Trophoblast cell (in vitro differentiated cells and primary cell): ENCODE data around the gene MZT1.
"Not testable (repeated sequence)": the region's sequence is repeated elsewhere in the genome, so short reads cannot be mapped to it uniquely, and the experiment has no call there.

Experiments
- DNase-seq, 2 donors: peaks; one replicate each; pipeline ENCODE4 v3.0.0-alpha.2; 2016
- H2AFZ ChIP-seq: 2 replicates; pipeline ENCODE4 v1.6.1; 2013; ENCODE audit warnings: low read length, moderate library complexity, mild to moderate bottlenecking; ENCODE audit not compliant: insufficient read depth, poor library complexity
- H2AK5ac ChIP-seq: 2 replicates; pipeline ENCODE4 v1.6.1; 2013; ENCODE audit warnings: mild to moderate bottlenecking, low read length
- H2BK120ac ChIP-seq: 2 replicates; pipeline ENCODE4 v1.6.1; 2013; ENCODE audit warnings: low read length, mild to moderate bottlenecking, moderate library complexity; ENCODE audit not compliant: insufficient read depth, poor library complexity
- H2BK12ac ChIP-seq: 2 replicates; pipeline ENCODE4 v1.6.1; 2013; ENCODE audit warnings: mild to moderate bottlenecking, low read length, moderate library complexity
- H2BK5ac ChIP-seq: 2 replicates; pipeline ENCODE4 v1.6.1; 2013; ENCODE audit warnings: low read length, low read depth, moderate library complexity, mild to moderate bottlenecking; ENCODE audit not compliant: poor library complexity
- H3K14ac ChIP-seq: 2 replicates; pipeline ENCODE4 v1.6.1; 2013; ENCODE audit warnings: mild to moderate bottlenecking, low read length
- H3K18ac ChIP-seq: 2 replicates; pipeline ENCODE4 v1.6.1; 2013; ENCODE audit warnings: mild to moderate bottlenecking, low read length
- H3K23ac ChIP-seq: 2 replicates; pipeline ENCODE4 v1.6.1; 2013; ENCODE audit warnings: low read length
- H3K27ac ChIP-seq: 2 replicates; pipeline ENCODE4 v1.5.1; 2013; ENCODE audit warnings: low read depth, mild to moderate bottlenecking, inconsistent platforms, low read length, moderate library complexity
- H3K27me3 ChIP-seq: 2 replicates; pipeline ENCODE4 v1.6.1; 2013; ENCODE audit warnings: inconsistent platforms, mild to moderate bottlenecking, low read length, moderate library complexity; ENCODE audit not compliant: insufficient read depth
- H3K36me3 ChIP-seq, 2 experiments: 1 replicate in 1 of 2; 2 replicates in 1 of 2; pipeline ENCODE4 v1.6.1; 2013; ENCODE audit warnings: low read length in 2 of 2, mild to moderate bottlenecking in 2 of 2, moderate library complexity in 1 of 2; ENCODE audit not compliant: insufficient read depth in 2 of 2, control insufficient read depth in 1 of 2
- H3K4ac ChIP-seq: 2 replicates; pipeline ENCODE4 v1.6.1; 2013; ENCODE audit warnings: low read depth, mild to moderate bottlenecking, low read length, moderate library complexity
- H3K4me1 ChIP-seq, 2 experiments: 1 replicate in 1 of 2; 2 replicates in 1 of 2; pipeline ENCODE4 v1.6.1; 2013; ENCODE audit warnings: low read length in 2 of 2, mild to moderate bottlenecking in 2 of 2, moderate library complexity in 1 of 2; ENCODE audit not compliant: insufficient read depth in 2 of 2, control insufficient read depth in 1 of 2
- H3K4me2 ChIP-seq: 2 replicates; pipeline ENCODE4 v1.6.1; 2013; ENCODE audit warnings: inconsistent platforms, mild to moderate bottlenecking, low read length, moderate library complexity
- H3K4me3 ChIP-seq: 2 replicates; pipeline ENCODE4 v1.5.1; 2013; ENCODE audit warnings: mild to moderate bottlenecking, low read depth, low read length, inconsistent platforms
- H3K79me1 ChIP-seq: one replicate; pipeline ENCODE4 v1.6.1; 2013; ENCODE audit warnings: low read length
- H3K79me2 ChIP-seq: 2 replicates; pipeline ENCODE4 v1.6.1; 2013; ENCODE audit warnings: low read length, mild to moderate bottlenecking; ENCODE audit not compliant: control insufficient read depth, insufficient read depth, poor library complexity
- H3K9ac ChIP-seq: 2 replicates; pipeline ENCODE4 v1.6.1; 2013; ENCODE audit warnings: mild to moderate bottlenecking, low read length
- H3K9me3 ChIP-seq: 2 replicates; pipeline ENCODE4 v1.6.1; 2013; ENCODE audit warnings: low read depth, mild to moderate bottlenecking, control low read depth, inconsistent platforms, low read length; ENCODE audit not compliant: insufficient read depth
- H4K12ac ChIP-seq: 2 replicates; pipeline ENCODE4 v1.6.1; 2013; ENCODE audit warnings: low read depth, mild to moderate bottlenecking, low read length, moderate library complexity
- H4K8ac ChIP-seq: 2 replicates; pipeline ENCODE4 v1.6.1; 2013; ENCODE audit warnings: low read depth, mild to moderate bottlenecking, low read length, moderate library complexity
- H4K91ac ChIP-seq: one replicate; pipeline ENCODE4 v1.6.1; 2013; ENCODE audit warnings: low read depth, mild to moderate bottlenecking, low read length, moderate library complexity
- WGBS: extraction: QIAGEN DNeasy Blood & Tissue Kit; methylation state at CpG from one replicate; pipeline ENCODE4 v1.1.7; 2013; ENCODE audit warnings: missing lambda C conversion rate; ENCODE audit not compliant: insufficient read length, insufficient coverage; ENCODE audit errors: extremely low coverage; 5-methylcytosine and 5-hydroxymethylcytosine counted together

MZT1 gene

GRCh38 chr13:72726185-72726584 is 1.2 kb downstream of the MZT1 start:
- H2BK5ac ChIP-seq, result not testable (repeated sequence)

GRCh38 chr13:72716776-72717175 is 10.7 kb downstream of the MZT1 start:
- H3K27me3 ChIP-seq, result no peaks in the 10 kb centered on the region
- no peak overlapping the region for H3K4ac ChIP-seq
- no peak overlapping the region for H3K14ac ChIP-seq
- no peak overlapping the region for H3K18ac ChIP-seq
- no peak overlapping the region for H3K23ac ChIP-seq
- peaks cover 16 to 20% of the 10 kb centered on the region in 2 experiments for H3K36me3 ChIP-seq
- H2BK5ac ChIP-seq, result no peak overlapping the region
- no peak overlapping the region for H4K8ac ChIP-seq
- no peak overlapping the region for H2AFZ ChIP-seq
- no peak for DNase-seq
- no peak overlapping the region for H2BK120ac ChIP-seq
- H3K9me3 ChIP-seq, result peaks cover 6% of the 10 kb centered on the region
- H3K9ac ChIP-seq, result no peak overlapping the region
- no CpG with 5 or more reads among the region's 3 CpGs for WGBS
- no peak overlapping the region for H4K91ac ChIP-seq
- no peak overlapping the region for H3K4me2 ChIP-seq
- no peaks in the 10 kb centered on the region for H3K79me1 ChIP-seq
- H2BK12ac ChIP-seq, result no peak overlapping the region
- no peak overlapping the region for H3K4me3 ChIP-seq
- H3K27ac ChIP-seq, result no peak overlapping the region
- H4K12ac ChIP-seq, result no peak overlapping the region
- H2AK5ac ChIP-seq, result no peak overlapping the region
- H3K4me1 ChIP-seq, result no peaks in the 10 kb centered on the region
- H3K79me2 ChIP-seq, result no peaks in the 10 kb centered on the region

More at GRCh38 chr13:72726185-72726584, 1.2 kb downstream of the MZT1 start:
- H2BK120ac ChIP-seq, H2BK12ac ChIP-seq, H4K12ac ChIP-seq, DNase-seq, H3K14ac ChIP-seq, H3K9me3 ChIP-seq, H3K27me3 ChIP-seq, H4K91ac ChIP-seq, H2AK5ac ChIP-seq, H3K79me1 ChIP-seq, H4K8ac ChIP-seq, H3K9ac ChIP-seq, H3K4me3 ChIP-seq, H3K23ac ChIP-seq, H2AFZ ChIP-seq, H3K18ac ChIP-seq, H3K27ac ChIP-seq, H3K36me3 ChIP-seq, H3K4me1 ChIP-seq: not testable (repeated sequence)
- Histone ChIP-seq H3K4ac (peak overlapping the region; percentile 89), H3K4me2 (peak overlapping the region; percentile 11), H3K79me2 (peaks cover 14% of the 10 kb centered on the region)
- no CpG with 5 or more reads among the region's 15 CpGs for WGBS

DNA sequence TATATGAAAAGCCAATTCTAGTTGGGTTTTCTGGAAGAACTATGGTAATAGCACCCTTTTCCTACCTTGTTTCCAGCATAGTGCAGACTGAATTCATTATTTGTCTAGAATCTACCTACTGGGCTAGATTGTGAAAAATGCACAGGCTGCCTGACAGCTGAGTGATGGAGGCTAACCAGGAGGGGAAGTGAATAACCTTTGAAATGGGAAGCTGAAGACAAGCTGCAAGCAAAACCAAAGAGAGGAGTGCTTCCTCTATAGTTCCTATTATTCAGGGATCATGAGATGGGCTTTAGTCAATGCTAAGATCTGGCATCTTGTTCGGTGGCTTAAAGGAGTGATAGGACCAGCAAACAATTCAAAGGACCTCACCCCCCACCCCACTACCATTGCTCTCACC is 26.9 kb downstream of the MZT1 start:
- no peak for DNase-seq
- no CpG with 5 or more reads among the region's 1 CpG for WGBS
- H3K18ac ChIP-seq, result no peak overlapping the region

GRCh38 chr13:72698164-72698563 is 29.3 kb downstream of the MZT1 start:
- H3K18ac ChIP-seq, result no peak overlapping the region
- no peak overlapping the region for H4K12ac ChIP-seq
- WGBS, result no CpG with 5 or more reads among the region's 2 CpGs
- no peak overlapping the region for H2BK12ac ChIP-seq
- no peak overlapping the region for H3K4me3 ChIP-seq
- no peaks in the 10 kb centered on the region for H3K79me1 ChIP-seq
- no peak overlapping the region for H3K4ac ChIP-seq
- H2BK120ac ChIP-seq, result no peak overlapping the region
- no peak overlapping the region for H4K8ac ChIP-seq
- no peaks in the 10 kb centered on the region for H3K27me3 ChIP-seq
- no peak overlapping the region for H4K91ac ChIP-seq
- H3K79me2 ChIP-seq, result no peaks in the 10 kb centered on the region
- no peak overlapping the region for H3K4me2 ChIP-seq
- H3K27ac ChIP-seq, result no peak overlapping the region
- no peak overlapping the region for H3K14ac ChIP-seq
- H2AK5ac ChIP-seq, result no peak overlapping the region
- peaks cover under 1% of the 10 kb centered on the region for H3K9me3 ChIP-seq
- no peak overlapping the region for H3K9ac ChIP-seq
- H3K36me3 ChIP-seq, result no peaks in the 10 kb centered on the region
- H3K4me1 ChIP-seq, result no peaks in the 10 kb centered on the region
- no peak overlapping the region for H2BK5ac ChIP-seq
- no peak overlapping the region for H2AFZ ChIP-seq
- H3K23ac ChIP-seq, result no peak overlapping the region
- DNase-seq, result no peak

More for the DNA sequence above, 26.9 kb downstream of the MZT1 start:
- Histone ChIP-seq H3K4me2 (no peak overlapping the region), H3K4ac (no peak overlapping the region), H3K4me3 (no peak overlapping the region), H2BK12ac (no peak overlapping the region), H3K4me1 (no peaks in the 10 kb centered on the region), H3K27me3 (no peaks in the 10 kb centered on the region), H4K91ac (no peak overlapping the region), H3K23ac (no peak overlapping the region), H2BK120ac (no peak overlapping the region), H3K27ac (no peak overlapping the region), H2BK5ac (no peak overlapping the region), H3K79me1 (no peaks in the 10 kb centered on the region), H3K79me2 (no peaks in the 10 kb centered on the region), H4K12ac (no peak overlapping the region), H3K14ac (no peak overlapping the region), H4K8ac (no peak overlapping the region), H2AFZ (no peak overlapping the region), H3K36me3 (no peaks in the 10 kb centered on the region), H3K9me3 (no peaks in the 10 kb centered on the region), H2AK5ac (no peak overlapping the region), H3K9ac (no peak overlapping the region)
